DMS114 treated with DMSO at 0.1 percent for 48 hours (cell line): ENCODE data around the gene IBTK.
"Not testable (repeated sequence)": the region's sequence is repeated elsewhere in the genome, so short reads cannot be mapped to it uniquely, and the experiment has no call there.

Experiments used
- DNase-seq: peaks from one replicate; lab custom pipeline; 2025; ENCODE audit not compliant: unreplicated experiment; lab: John Stamatoyannopoulos, UW

Gene IBTK

GRCh38 chr6:82246370-82246769 lies 1.2 kb downstream of the IBTK start:
- no peak for DNase-seq

- DNase-seq: no peak
Measured at GRCh38 chr6:82245376-82245775, 2.2 kb downstream of the IBTK start.

GRCh38 chr6:82243884-82244283 lies 3.7 kb downstream of the IBTK start:
- no peak for DNase-seq

GRCh38 chr6:82240186-82240585 lies 7.4 kb downstream of the IBTK start:
- no peak for DNase-seq

GRCh38 chr6:82239597-82239996 lies 7.9 kb downstream of the IBTK start:
- no peak for DNase-seq

GRCh38 chr6:82237013-82237412 lies 10.5 kb downstream of the IBTK start:
- DNase-seq: no peak

- no peak for DNase-seq
Measured at GRCh38 chr6:82227770-82228169, 19.8 kb downstream of the IBTK start.

GRCh38 chr6:82220167-82220566 lies 27.4 kb downstream of the IBTK start:
- no peak for DNase-seq

- DNase-seq: no peak
Measured at GRCh38 chr6:82217018-82217586, 30.4 kb downstream of the IBTK start.

GRCh38 chr6:82216549-82216948 lies 31.0 kb downstream of the IBTK start:
- DNase-seq: no peak

- DNase-seq: no peak
Measured at GRCh38 chr6:82211326-82211725, 36.2 kb downstream of the IBTK start.

- no peak for DNase-seq
Measured at GRCh38 chr6:82208913-82209312, 38.6 kb downstream of the IBTK start.

- DNase-seq: no peak
Measured at GRCh38 chr6:82205930-82206392, 41.6 kb downstream of the IBTK start.

- DNase-seq: no peak
Measured at GRCh38 chr6:82204020-82204419, 43.5 kb downstream of the IBTK start.

- DNase-seq: no peak
Measured at GRCh38 chr6:82197784-82198183, 49.8 kb downstream of the IBTK start.

GRCh38 chr6:82197245-82197644 lies 50.3 kb downstream of the IBTK start:
- DNase-seq: not testable (repeated sequence)

GRCh38 chr6:82196161-82196560 lies 51.4 kb downstream of the IBTK start:
- no peak for DNase-seq

GRCh38 chr6:82195619-82196018 lies 51.9 kb downstream of the IBTK start:
- no peak for DNase-seq

GRCh38 chr6:82185948-82186535 lies 61.5 kb downstream of the IBTK start:
- no peak for DNase-seq

GRCh38 chr6:82183642-82184282 lies 63.8 kb downstream of the IBTK start:
- DNase-seq: no peak

- no peak for DNase-seq
Measured at GRCh38 chr6:82182756-82183155, 64.8 kb downstream of the IBTK start.

GRCh38 chr6:82179415-82179814 lies 68.1 kb downstream of the IBTK start:
- DNase-seq: no peak

- no peak for DNase-seq
Measured at GRCh38 chr6:82178759-82179112, 68.8 kb downstream of the IBTK start.
